Fibroblast of lung (primary cell): ENCODE results near the gene LYVE1.

Experiments
- CTCF ChIP-seq, 2 donors: IDR thresholded peaks in 1 of 2; conservative IDR thresholded peaks in 1 of 2; 1 replicate in 1 of 2; 2 replicates in 1 of 2; pipeline ENCODE4 v1.5.1; 2011 to 2012; ENCODE audit warnings: low read length in 2 of 2, control low read depth in 1 of 2, inconsistent platforms in 1 of 2, low read depth in 1 of 2, mild to moderate bottlenecking in 1 of 2
- EZH2 ChIP-seq: IDR thresholded peaks from 2 replicates; pipeline ENCODE4 v1.5.1; 2012; ENCODE audit warnings: low read length, control low read depth, mild to moderate bottlenecking; ENCODE audit errors: missing control alignments

- TF ChIP-seq CTCF (conservative IDR thresholded peaks at IDR 0.05 in 1 of 2, IDR thresholded peaks at IDR 0.05 in 1 of 2; ENCODE audit: low read depth in 1 of 2, low read length in 2 of 2) (no peak), EZH2 (no peak)
Measured at GRCh38 chr11:10514709-10515108, 53.8 kb downstream of the LYVE1 start.
